Epithelial cell of proximal tubule (primary cell): ENCODE results near the gene FCER1G. TPM values are rescaled to one million over a fixed set of nuclear protein-coding genes. Genes with fewer than 3 reads are reported as not detected.
A peak's percentile ranks its signal among the peaks of the same experiment; 100 is the strongest.

ENCODE experiments used
- DNase-seq: peaks from one replicate; pipeline ENCODE4 v3.0.0-alpha.2; 2011; ENCODE audit warnings: low read depth
- H3K4me3 ChIP-seq: 2 replicates; pipeline ENCODE4 v1.5.1; 2011; ENCODE audit warnings: low read depth, mild to moderate bottlenecking, low read length
- CTCF ChIP-seq: conservative IDR thresholded peaks from 2 replicates; pipeline ENCODE4 v1.5.1; 2012; ENCODE audit warnings: low read depth, mild to moderate bottlenecking, low read length
- total RNA-seq: library from RNA; depleted of rRNA; stranded (reverse); fragments of >200 nt; gene quantifications from 2 replicates; pipeline ENCODE4 v1.2.3, GENCODE V29; 2015

Gene FCER1G
- total RNA-seq, 1 donor from 2014 or later: not detected

DNA sequence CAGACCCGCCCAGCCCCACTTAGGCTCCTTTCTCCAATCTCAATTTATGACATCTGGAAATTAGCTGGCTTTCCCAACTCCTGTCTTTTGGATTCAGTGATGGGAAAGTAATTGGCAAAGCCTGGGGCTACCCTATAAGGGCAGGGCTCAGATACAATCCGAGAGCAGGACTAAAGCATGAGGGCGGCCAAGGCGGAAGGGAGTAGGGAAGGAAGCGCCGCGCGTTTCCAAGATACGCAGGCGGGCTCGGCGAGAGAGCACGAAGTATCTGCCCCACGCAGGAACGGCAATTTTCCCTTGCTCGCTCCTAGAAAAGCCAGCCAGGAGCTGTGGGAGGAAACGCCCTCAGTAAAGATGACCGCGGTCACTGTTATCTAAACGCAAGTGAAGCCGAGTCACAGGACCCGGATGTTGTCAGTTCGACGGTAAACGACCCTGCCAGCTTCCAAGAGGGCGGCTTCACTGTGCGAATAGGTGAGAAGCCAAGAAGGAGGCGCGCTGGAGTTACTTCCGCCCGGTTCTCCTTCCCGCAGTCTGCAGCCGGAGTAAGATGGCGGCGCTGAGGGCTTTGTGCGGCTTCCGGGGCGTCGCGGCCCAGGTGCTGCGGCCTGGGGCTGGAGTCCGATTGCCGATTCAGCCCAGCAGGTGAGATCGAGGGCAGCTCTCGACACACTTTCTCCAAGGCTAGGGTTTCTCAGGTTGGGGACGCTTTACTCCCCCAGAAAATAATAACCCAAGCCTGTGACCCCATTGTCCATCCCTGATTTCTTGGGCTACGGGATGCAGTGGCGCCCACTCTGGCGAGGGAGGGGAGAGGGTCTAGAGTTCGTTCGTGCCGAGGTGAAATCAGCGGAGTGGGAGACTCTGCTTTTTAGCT, 13.0 kb upstream of the FCER1G start, which contains the start of gene NDUFS2:
TSS of gene NDUFS2 (plus strand) at position 532 of the 877 bp plus-strand sequence. CDS start at position 551, 19 bp downstream.
- DNase-seq: peak; percentile 87
- TF ChIP-seq CTCF: peak; percentile 39

GRCh38 chr1:161206411-161207140, 8.5 kb upstream of the FCER1G start:
- TF ChIP-seq CTCF: no peak
- no peak for DNase-seq
- H3K4me3 ChIP-seq: no peak overlapping the region

More for the DNA sequence above, 13.0 kb upstream of the FCER1G start, which contains the start of gene NDUFS2:
- H3K4me3 ChIP-seq: peak within 1 kb of the TSS; percentile 88

DNA sequence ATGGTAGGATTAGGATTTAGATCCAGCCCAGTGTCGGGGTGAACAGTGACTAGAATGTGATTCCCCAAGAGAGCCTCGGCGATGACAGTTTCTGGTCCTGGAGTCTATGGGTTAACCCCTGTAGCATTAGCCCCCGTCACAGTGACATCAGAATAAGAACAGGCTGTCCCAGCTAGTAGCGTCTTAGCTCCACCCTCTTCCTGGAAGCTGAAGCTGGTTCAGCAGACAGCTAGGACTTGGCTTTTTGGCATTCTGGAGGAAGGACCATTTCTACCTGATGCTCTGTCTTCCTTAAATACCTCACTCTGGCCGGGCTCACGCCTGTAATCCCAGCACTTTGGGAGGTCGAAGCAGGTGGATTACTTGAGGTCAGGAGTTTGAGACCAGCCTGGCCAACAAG, 7.9 kb upstream of the FCER1G start:
- TF ChIP-seq CTCF: no peak
- DNase-seq: no peak
- no peak overlapping the region for H3K4me3 ChIP-seq

DNA sequence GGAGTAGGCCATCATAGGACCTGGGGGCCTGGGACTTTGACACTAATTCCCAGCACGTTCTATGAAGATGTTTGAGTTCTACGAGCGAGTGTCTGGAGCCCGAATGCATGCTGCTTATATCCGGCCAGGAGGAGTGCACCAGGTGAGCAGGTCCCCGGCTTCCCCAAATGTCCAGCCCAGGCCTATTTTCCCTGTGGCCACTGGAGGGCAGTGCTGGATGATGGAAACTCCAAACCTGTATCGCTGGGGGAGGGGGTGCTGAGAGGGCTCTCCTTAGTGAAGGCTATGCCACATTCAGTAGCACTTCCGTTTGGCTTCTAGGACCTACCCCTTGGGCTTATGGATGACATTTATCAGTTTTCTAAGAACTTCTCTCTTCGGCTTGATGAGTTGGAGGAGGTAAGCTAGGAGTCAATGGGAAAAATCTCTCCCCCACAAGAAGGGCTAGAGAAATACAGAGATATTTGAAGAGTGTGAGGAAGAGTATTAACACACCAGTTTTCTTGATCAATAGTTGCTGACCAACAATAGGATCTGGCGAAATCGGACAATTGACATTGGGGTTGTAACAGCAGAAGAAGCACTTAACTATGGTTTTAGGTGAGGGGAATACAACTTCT, 5.2 kb upstream of the FCER1G start:
- DNase-seq: no peak
- TF ChIP-seq CTCF: peak; percentile 96
- no peak overlapping the region for H3K4me3 ChIP-seq

- no peak for DNase-seq
- TF ChIP-seq CTCF: no peak
- H3K4me3 ChIP-seq: no peak overlapping the region
Observed at GRCh38 chr1:161214369-161214768, 726 bp upstream of the FCER1G start.

DNA sequence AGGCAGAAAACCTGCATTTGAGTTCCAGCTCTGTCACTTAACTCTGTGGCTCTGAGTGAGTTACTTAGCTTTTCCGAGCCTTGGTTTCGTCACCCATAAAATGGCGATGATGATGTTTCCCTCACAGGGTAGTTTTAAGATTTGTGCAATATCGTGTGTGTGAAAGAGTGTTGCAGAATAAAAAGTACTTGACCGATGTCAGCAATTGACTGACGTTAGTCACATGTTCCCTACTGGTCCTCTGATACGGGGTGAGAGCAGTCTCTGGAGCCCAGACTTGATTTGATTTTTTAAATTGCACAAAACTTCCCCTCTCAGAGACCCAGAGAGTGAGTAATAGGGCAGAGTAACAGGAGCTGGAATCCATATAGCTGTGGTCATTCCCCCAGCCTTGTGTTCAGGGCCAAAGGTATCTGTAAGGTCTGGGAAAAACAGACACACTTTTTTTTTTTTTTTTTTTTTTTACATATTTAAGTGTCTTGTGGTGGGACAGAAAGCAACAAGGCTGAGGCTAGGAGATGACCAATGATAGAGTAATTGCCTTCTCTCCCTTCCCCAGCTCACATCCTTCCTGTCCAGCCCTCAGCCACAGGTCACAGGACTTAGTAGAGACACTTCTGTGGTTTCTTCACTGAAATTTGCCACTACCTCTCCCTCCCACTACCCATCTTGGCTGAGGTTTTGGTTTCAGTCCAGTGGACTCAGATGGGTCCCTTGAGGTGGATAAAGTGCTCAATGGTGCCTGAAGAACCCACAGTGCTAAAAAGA, 2.0 kb downstream of the FCER1G start:
- no peak overlapping the region for H3K4me3 ChIP-seq
- no peak for DNase-seq
- no peak for TF ChIP-seq CTCF
